ENCODE data around the gene OTOP3.

The OTOP3 gene

GRCh38 chr17:74904687-74905409, 30.9 kb upstream of the OTOP3 start:
- TF ChIP-seq MAX (IDR thresholded peaks at IDR 0.05) (no peak), FOXM1 (IDR thresholded peaks at IDR 0.05; ENCODE audit: borderline replicate concordance, low read depth) (no peak), NFIC (IDR thresholded peaks at IDR 0.05) (no peak), CEBPB (IDR thresholded peaks at IDR 0.05) (no peak), TAF1 (IDR thresholded peaks at IDR 0.05; ENCODE audit: low read depth) (no peak), YY1 (IDR thresholded peaks at IDR 0.05; ENCODE audit: low read depth) (no peak), REST (IDR thresholded peaks at IDR 0.05; ENCODE audit: low read depth) (no peak), EGR1 (IDR thresholded peaks at IDR 0.05) (no peak), RAD21 (IDR thresholded peaks at IDR 0.05; ENCODE audit: low read depth) (no peak)

GRCh38 chr17:74907012-74907411, 28.7 kb upstream of the OTOP3 start:
- no peak for TF ChIP-seq TAF1 (IDR thresholded peaks at IDR 0.05; ENCODE audit: low read depth)
- no peak for TF ChIP-seq YY1 (IDR thresholded peaks at IDR 0.05; ENCODE audit: low read depth)
- TF ChIP-seq CREB1 (IDR thresholded peaks at IDR 0.05; ENCODE audit: low read depth) = no peak
- no peak for TF ChIP-seq REST (IDR thresholded peaks at IDR 0.05; ENCODE audit: low read depth)
- TF ChIP-seq EP300 (IDR thresholded peaks at IDR 0.05; ENCODE audit: borderline replicate concordance) = no peak
- TF ChIP-seq FOXM1 (IDR thresholded peaks at IDR 0.05; ENCODE audit: borderline replicate concordance, low read depth) = no peak
- TF ChIP-seq MAX (IDR thresholded peaks at IDR 0.05) = no peak

- TF ChIP-seq USF1 (IDR thresholded peaks at IDR 0.05) = no peak
- no peak for TF ChIP-seq YY1 (IDR thresholded peaks at IDR 0.05; ENCODE audit: low read depth)
- TF ChIP-seq CEBPB (IDR thresholded peaks at IDR 0.05) = no peak
- no peak for TF ChIP-seq TAF1 (IDR thresholded peaks at IDR 0.05; ENCODE audit: low read depth)
- TF ChIP-seq EP300 (IDR thresholded peaks at IDR 0.05; ENCODE audit: borderline replicate concordance) = no peak
- no peak for TF ChIP-seq TCF12 (IDR thresholded peaks at IDR 0.05; ENCODE audit: low read depth)
- TF ChIP-seq FOXM1 (IDR thresholded peaks at IDR 0.05; ENCODE audit: borderline replicate concordance, low read depth) = no peak
- no peak for TF ChIP-seq NFIC (IDR thresholded peaks at IDR 0.05)
- TF ChIP-seq CREB1 (IDR thresholded peaks at IDR 0.05; ENCODE audit: low read depth) = no peak
- no peak for TF ChIP-seq EGR1 (IDR thresholded peaks at IDR 0.05)
- no peak for TF ChIP-seq MAX (IDR thresholded peaks at IDR 0.05)
- no peak for TF ChIP-seq REST (IDR thresholded peaks at IDR 0.05; ENCODE audit: low read depth)
- no peak for TF ChIP-seq TEAD4 (IDR thresholded peaks at IDR 0.05)
- no peak for TF ChIP-seq RAD21 (IDR thresholded peaks at IDR 0.05; ENCODE audit: low read depth)
- TF ChIP-seq ZBTB7A (IDR thresholded peaks at IDR 0.05; ENCODE audit: low read depth) = no peak
These were observed 19.4 kb upstream of the OTOP3 start for GRCh38 chr17:74916136-74916850.

GRCh38 chr17:74916851-74917199, 18.9 kb upstream of the OTOP3 start:
- TF ChIP-seq TAF1 (IDR thresholded peaks at IDR 0.05; ENCODE audit: low read depth) (no peak), FOXM1 (IDR thresholded peaks at IDR 0.05; ENCODE audit: borderline replicate concordance, low read depth) (no peak), CEBPB (IDR thresholded peaks at IDR 0.05) (no peak)

Data from Ishikawa (cell line).